ENCODE data around the gene AFAP1. TPM values are rescaled to one million over a fixed set of nuclear protein-coding genes. Genes with fewer than 3 reads are reported as not detected.

AFAP1 gene
- total and polyA plus RNA-seq, 2 experiments from 2014 or later, result 10.5 to 31.9 TPM

GRCh38 chr4:7747062-7747385, 192.6 kb downstream of the AFAP1 start:
- H3K27ac ChIP-seq, result no peak overlapping the region
- H3K4me3 ChIP-seq, result no peak overlapping the region
- no peaks in the 10 kb centered on the region for H3K27me3 ChIP-seq
- no peak for TF ChIP-seq CTCF (IDR thresholded peaks at IDR 0.05; ENCODE audit: low read depth, low read length)
- H3K36me3 ChIP-seq, result no peaks in the 10 kb centered on the region
- no peaks in the 10 kb centered on the region for H3K4me1 ChIP-seq (ENCODE audit: low read depth)
- no peaks in the 10 kb centered on the region for H3K9me3 ChIP-seq (ENCODE audit: low read depth)
- DNase-seq (ENCODE audit: low read depth in 1 of 2, low spot score in 1 of 2), result no peak

- Histone ChIP-seq H3K4me3 (no peak overlapping the region), H3K27me3 (no peaks in the 10 kb centered on the region), H3K4me1 (ENCODE audit: low read depth) (no peaks in the 10 kb centered on the region), H3K36me3 (no peaks in the 10 kb centered on the region), H3K9me3 (ENCODE audit: low read depth) (no peaks in the 10 kb centered on the region), H3K27ac (no peak overlapping the region)
- no peak for DNase-seq (ENCODE audit: low read depth in 1 of 2, low spot score in 1 of 2)
- TF ChIP-seq CTCF (IDR thresholded peaks at IDR 0.05; ENCODE audit: low read depth, low read length), result no peak
Measured at GRCh38 chr4:7746351-7747061, 193.2 kb downstream of the AFAP1 start.

- DNase-seq (ENCODE audit: low read depth in 1 of 2, low spot score in 1 of 2), result no peak
- Histone ChIP-seq H3K9me3 (ENCODE audit: low read depth) (no peaks in the 10 kb centered on the region), H3K4me1 (ENCODE audit: low read depth) (no peaks in the 10 kb centered on the region), H3K27ac (no peak overlapping the region), H3K36me3 (no peaks in the 10 kb centered on the region), H3K27me3 (no peaks in the 10 kb centered on the region), H3K4me3 (no peak overlapping the region)
- TF ChIP-seq CTCF (IDR thresholded peaks at IDR 0.05; ENCODE audit: low read depth, low read length), result no peak
Measured at GRCh38 chr4:7745301-7745885, 194.3 kb downstream of the AFAP1 start.

GRCh38 chr4:7744142-7744804, 195.4 kb downstream of the AFAP1 start:
- no peak overlapping the region for H3K4me3 ChIP-seq
- H3K9me3 ChIP-seq (ENCODE audit: low read depth), result no peaks in the 10 kb centered on the region
- TF ChIP-seq CTCF (IDR thresholded peaks at IDR 0.05; ENCODE audit: low read depth, low read length), result no peak
- no peaks in the 10 kb centered on the region for H3K27me3 ChIP-seq
- no peaks in the 10 kb centered on the region for H3K36me3 ChIP-seq
- DNase-seq (ENCODE audit: low read depth in 1 of 2, low spot score in 1 of 2), result no peak
- no peak overlapping the region for H3K27ac ChIP-seq
- no peaks in the 10 kb centered on the region for H3K4me1 ChIP-seq (ENCODE audit: low read depth)

GRCh38 chr4:7742807-7743280, 196.8 kb downstream of the AFAP1 start:
- Histone ChIP-seq H3K4me1 (ENCODE audit: low read depth) (no peaks in the 10 kb centered on the region), H3K27me3 (no peaks in the 10 kb centered on the region), H3K9me3 (ENCODE audit: low read depth) (no peaks in the 10 kb centered on the region), H3K4me3 (no peak overlapping the region), H3K36me3 (no peaks in the 10 kb centered on the region), H3K27ac (no peak overlapping the region)
- DNase-seq (ENCODE audit: low read depth in 1 of 2, low spot score in 1 of 2), result no peak
- no peak for TF ChIP-seq CTCF (IDR thresholded peaks at IDR 0.05; ENCODE audit: low read depth, low read length)

All from cardiac muscle cell (in vitro differentiated cells and primary cell).